Right renal cortex interstitium (tissue), 3 donors: ENCODE measurements around the gene THBS1. TPM values are rescaled to one million over a fixed set of nuclear protein-coding genes. Genes with fewer than 3 reads are reported as not detected.

Experiments
- DNase-seq, 3 donors: peaks; one replicate each; pipeline ENCODE4 v3.0.0-alpha.2; 2013; ENCODE audit warnings: low read depth in 3 of 3, low spot score in 2 of 3
- polyA plus RNA-seq, 3 donors: library from polyadenylated mRNA; unstranded; fragments of 120-200 nt; gene quantifications; one replicate each; pipeline ENCODE4 v1.2.1, GENCODE V29; 2013; ENCODE audit not compliant: insufficient read length in 3 of 3

THBS1 gene
- polyA plus RNA-seq, 3 donors: 155 to 187 (median 167) TPM

DNA sequence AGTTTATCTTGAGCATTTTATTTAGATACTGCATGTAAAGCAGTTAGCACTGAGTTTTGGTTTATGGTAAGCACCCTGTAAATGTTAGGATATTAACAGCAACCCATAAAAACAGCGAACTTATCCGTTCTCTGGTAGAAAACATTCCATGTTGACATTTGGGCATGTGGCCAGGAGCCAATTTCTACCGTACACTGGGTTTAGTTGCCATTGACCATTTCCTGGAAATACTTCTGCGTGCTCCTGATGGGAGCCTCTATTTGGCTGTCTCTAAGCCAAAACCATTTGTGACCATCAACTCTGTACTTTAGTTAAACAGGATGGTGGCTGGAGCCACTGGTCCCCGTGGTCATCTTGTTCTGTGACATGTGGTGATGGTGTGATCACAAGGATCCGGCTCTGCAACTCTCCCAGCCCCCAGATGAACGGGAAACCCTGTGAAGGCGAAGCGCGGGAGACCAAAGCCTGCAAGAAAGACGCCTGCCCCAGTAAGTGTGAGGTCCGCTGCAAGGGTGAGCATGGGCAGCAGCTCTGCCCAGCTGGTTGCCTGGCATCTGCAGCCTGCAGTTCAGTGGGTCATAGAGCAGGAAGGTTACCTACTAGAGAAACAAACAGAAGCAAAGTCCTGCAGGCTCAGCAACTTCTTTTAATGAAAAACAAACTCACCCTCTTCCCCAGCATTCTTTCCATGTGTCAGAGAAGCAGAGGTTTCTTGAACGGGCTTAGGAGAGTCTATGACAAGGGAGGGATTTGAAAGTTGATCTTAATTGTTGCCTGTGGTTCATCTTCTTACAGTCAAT lies 7.1 kb downstream of the THBS1 start:
- DNase-seq: no peak

GRCh38 chr15:39588531-39589192 lies 7.8 kb downstream of the THBS1 start:
- no peak for DNase-seq

- no peak for DNase-seq
Measured at GRCh38 chr15:39589193-39589814, 8.4 kb downstream of the THBS1 start.

- DNase-seq: no peak
Measured at GRCh38 chr15:39589815-39590644, 9.2 kb downstream of the THBS1 start.

DNA sequence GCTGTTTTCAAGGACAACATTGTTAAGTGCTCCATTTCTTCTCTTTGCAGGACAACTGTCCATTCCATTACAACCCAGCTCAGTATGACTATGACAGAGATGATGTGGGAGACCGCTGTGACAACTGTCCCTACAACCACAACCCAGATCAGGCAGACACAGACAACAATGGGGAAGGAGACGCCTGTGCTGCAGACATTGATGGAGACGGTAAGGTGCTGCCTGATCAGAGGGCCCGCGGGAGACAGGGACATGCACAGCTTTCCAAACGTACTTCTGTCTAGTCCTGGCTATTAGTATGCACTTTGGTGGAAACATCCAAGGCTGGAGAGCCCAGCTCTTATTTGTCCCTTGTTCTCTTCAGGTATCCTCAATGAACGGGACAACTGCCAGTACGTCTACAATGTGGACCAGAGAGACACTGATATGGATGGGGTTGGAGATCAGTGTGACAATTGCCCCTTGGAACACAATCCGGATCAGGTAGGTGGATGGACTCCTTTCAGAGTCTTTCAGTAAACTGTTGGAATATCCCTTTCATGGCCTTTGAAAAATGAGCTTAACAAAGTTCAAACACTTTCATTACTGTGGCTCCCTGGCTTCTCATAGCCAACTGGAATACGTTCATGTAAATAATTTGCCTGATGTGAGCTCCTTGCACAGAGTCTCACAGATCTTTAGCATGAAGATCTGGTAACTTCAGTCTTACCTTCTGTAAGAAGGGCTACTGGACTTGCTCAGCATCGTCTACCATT lies 10.4 kb downstream of the THBS1 start:
- no peak for DNase-seq

GRCh38 chr15:39591896-39592315 lies 11.0 kb downstream of the THBS1 start:
- DNase-seq: no peak

DNA sequence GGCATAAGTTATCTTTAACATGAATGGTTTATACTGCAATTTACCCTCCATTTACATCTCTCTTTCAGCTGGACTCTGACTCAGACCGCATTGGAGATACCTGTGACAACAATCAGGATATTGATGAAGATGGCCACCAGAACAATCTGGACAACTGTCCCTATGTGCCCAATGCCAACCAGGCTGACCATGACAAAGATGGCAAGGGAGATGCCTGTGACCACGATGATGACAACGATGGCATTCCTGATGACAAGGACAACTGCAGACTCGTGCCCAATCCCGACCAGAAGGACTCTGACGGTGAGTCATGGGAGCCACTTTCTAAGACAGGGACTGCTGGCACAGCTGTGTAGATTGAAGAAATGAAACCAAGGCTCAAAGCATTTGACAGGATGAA lies 11.6 kb downstream of the THBS1 start:
- DNase-seq: no peak

DNA sequence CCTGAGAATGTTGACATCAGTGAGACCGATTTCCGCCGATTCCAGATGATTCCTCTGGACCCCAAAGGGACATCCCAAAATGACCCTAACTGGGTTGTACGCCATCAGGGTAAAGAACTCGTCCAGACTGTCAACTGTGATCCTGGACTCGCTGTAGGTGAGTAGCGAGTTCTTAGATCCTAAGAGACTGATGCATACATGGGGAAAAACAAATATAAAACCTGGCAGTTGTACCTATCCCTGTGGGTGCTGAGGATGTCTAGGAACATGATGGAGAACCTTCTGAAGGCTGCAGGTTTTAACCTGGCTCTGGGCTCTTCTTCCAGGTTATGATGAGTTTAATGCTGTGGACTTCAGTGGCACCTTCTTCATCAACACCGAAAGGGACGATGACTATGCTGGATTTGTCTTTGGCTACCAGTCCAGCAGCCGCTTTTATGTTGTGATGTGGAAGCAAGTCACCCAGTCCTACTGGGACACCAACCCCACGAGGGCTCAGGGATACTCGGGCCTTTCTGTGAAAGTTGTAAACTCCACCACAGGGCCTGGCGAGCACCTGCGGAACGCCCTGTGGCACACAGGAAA lies 12.3 kb downstream of the THBS1 start:
- DNase-seq: no peak

- no peak for DNase-seq
Measured at GRCh38 chr15:39593656-39594445, 13.0 kb downstream of the THBS1 start.

GRCh38 chr15:39594446-39595337 lies 13.8 kb downstream of the THBS1 start:
- DNase-seq: no peak

DNA sequence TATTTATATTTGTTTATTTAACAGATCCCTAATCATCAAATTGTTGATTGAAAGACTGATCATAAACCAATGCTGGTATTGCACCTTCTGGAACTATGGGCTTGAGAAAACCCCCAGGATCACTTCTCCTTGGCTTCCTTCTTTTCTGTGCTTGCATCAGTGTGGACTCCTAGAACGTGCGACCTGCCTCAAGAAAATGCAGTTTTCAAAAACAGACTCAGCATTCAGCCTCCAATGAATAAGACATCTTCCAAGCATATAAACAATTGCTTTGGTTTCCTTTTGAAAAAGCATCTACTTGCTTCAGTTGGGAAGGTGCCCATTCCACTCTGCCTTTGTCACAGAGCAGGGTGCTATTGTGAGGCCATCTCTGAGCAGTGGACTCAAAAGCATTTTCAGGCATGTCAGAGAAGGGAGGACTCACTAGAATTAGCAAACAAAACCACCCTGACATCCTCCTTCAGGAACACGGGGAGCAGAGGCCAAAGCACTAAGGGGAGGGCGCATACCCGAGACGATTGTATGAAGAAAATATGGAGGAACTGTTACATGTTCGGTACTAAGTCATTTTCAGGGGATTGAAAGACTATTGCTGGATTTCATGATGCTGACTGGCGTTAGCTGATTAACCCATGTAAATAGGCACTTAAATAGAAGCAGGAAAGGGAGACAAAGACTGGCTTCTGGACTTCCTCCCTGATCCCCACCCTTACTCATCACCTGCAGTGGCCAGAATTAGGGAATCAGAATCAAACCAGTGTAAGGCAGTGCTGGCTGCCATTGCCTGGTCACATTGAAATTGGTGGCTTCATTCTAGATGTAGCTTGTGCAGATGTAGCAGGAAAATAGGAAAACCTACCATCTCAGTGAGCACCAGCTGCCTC lies 14.7 kb downstream of the THBS1 start:
- DNase-seq: no peak

DNA sequence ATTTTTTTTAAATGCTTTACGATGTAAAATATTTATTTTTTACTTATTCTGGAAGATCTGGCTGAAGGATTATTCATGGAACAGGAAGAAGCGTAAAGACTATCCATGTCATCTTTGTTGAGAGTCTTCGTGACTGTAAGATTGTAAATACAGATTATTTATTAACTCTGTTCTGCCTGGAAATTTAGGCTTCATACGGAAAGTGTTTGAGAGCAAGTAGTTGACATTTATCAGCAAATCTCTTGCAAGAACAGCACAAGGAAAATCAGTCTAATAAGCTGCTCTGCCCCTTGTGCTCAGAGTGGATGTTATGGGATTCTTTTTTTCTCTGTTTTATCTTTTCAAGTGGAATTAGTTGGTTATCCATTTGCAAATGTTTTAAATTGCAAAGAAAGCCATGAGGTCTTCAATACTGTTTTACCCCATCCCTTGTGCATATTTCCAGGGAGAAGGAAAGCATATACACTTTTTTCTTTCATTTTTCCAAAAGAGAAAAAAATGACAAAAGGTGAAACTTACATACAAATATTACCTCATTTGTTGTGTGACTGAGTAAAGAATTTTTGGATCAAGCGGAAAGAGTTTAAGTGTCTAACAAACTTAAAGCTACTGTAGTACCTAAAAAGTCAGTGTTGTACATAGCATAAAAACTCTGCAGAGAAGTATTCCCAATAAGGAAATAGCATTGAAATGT lies 15.6 kb downstream of the THBS1 start:
- DNase-seq: no peak

DNA sequence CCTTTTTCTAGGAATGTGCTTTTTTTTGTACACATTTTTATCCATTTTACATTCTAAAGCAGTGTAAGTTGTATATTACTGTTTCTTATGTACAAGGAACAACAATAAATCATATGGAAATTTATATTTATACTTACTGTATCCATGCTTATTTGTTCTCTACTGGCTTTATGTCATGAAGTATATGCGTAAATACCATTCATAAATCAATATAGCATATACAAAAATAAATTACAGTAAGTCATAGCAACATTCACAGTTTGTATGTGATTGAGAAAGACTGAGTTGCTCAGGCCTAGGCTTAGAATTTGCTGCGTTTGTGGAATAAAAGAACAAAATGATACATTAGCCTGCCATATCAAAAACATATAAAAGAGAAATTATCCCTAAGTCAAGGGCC lies 16.5 kb downstream of the THBS1 start:
- DNase-seq: no peak

GRCh38 chr15:39597751-39598185 lies 16.9 kb downstream of the THBS1 start:
- DNase-seq: no peak

DNA sequence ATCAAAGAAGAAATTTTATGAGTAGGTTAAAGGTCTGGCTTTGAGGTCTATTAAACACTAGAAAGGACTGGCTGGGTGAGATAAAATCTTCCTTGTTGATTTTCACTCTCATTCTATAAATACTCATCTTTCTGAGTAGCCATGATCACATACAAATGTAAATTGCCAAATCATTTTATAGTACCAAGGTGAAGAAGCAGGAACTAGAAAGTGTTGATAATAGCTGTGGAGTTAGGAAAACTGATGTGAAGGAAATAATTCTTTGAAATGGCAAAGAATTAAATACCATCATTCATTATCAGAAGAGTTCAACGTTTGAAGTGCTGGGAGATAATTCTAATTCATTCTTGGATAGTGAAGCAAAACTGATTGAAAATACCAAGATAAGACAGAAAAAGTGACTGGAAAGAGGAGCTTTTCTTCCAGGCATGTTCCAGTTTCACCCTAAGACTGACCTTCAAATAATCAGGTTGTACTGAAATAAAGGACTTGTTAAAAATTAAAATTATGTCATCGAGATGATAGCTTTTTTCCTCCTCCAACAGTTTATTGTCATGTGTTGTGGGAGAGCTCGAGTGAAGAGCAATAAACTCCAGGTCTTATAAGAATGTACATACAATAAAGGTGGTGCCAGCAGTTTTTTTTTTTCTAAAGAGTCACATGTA lies 17.4 kb downstream of the THBS1 start:
- no peak for DNase-seq
